Activated naive CD8-positive, alpha-beta T cell treated with anti-CD3 and anti-CD28 coated beads, Interleukin-2, amount 50 U/mL, for 16 hours (primary cell): ENCODE data around the gene SMTNL1.

Source experiments
- DNase-seq: peaks from one replicate; pipeline ENCODE4 v3.0.0-alpha.2; 2020; ENCODE audit warnings: low read depth, low spot score

SMTNL1 gene

GRCh38 chr11:57588046-57588710, 50.8 kb downstream of the SMTNL1 start:
- no peak for DNase-seq

GRCh38 chr11:57596266-57596885, 59.0 kb downstream of the SMTNL1 start:
- no peak for DNase-seq

- DNase-seq: no peak
These were observed 60.1 kb downstream of the SMTNL1 start, which contains the start of gene SERPING1 for GRCh38 chr11:57597461-57597915. Gene SERPING1, plus strand, starts transcription at chr11:57597685. Its CDS starts 586 bp downstream, at chr11:57598271.

GRCh38 chr11:57597916-57598830, 60.8 kb downstream of the SMTNL1 start:
- no peak for DNase-seq

GRCh38 chr11:57598831-57599155, 61.4 kb downstream of the SMTNL1 start:
- no peak for DNase-seq

- no peak for DNase-seq
These were observed 62.0 kb downstream of the SMTNL1 start for GRCh38 chr11:57599381-57599780.
